Adrenal gland (tissue), 5 donors: ENCODE results near the gene SOD1.

Experiments
- CTCF ChIP-seq, 6 experiments: fragments of 450-650 bp in 4 of 6; fragments of 200-600 bp in 2 of 6; sonication (generic) in 1 of 6; IDR thresholded peaks; 1 replicate in 5 of 6; 2 replicates in 1 of 6; pipeline versions ENCODE4 v1.5.1 to v1.8.0; 2016 to 2021; ENCODE audit warnings: antibody characterized with exemption in 6 of 6, mild to moderate bottlenecking in 2 of 6, moderate library complexity in 1 of 6
- POLR2A ChIP-seq, 2 donors: fragments of 450-650 bp; IDR thresholded peaks; one replicate each; pipeline ENCODE4 v1.6.1; 2017; ENCODE audit warnings: antibody characterized with exemption in 2 of 2, mild to moderate bottlenecking in 2 of 2, moderate library complexity in 1 of 2
- donor health status: DM: no; HTN: no; CAD: no.

GRCh38 chr21:31706562-31706961, 47.1 kb downstream of the SOD1 start:
- TF ChIP-seq CTCF (IDR thresholded peaks at IDR 0.05): no peak
- TF ChIP-seq POLR2A (IDR thresholded peaks at IDR 0.05): no peak
